Caco-2 (cell line): Measurements from ENCODE around the gene ADGRE1. TPM values are rescaled to one million over a fixed set of nuclear protein-coding genes. Genes with fewer than 3 reads are reported as not detected.

Source experiments
- BruUV-seq: library from RNA; stranded (reverse); fragments of 400-500 nt; replicated peaks from 2 replicates; lab custom pipeline; 2021; lab: Mats Ljungman, UMichigan
- CTCF ChIA-PET: fragments of 300-600 bp; sonication (Branson Sonifier 250); formaldehyde crosslinking; loops from one replicate; lab custom pipeline; 2022; ENCODE audit warnings: antibody characterized with exemption; lab: Charles Lee
- POLR2A ChIA-PET: fragments of 300-600 bp; sonication (Branson Sonifier 250); formaldehyde crosslinking; loops from one replicate; lab custom pipeline; 2022; ENCODE audit warnings: antibody characterized with exemption; lab: Charles Lee
- DNase-seq, 2 experiments: peaks; one replicate each; pipeline versions ENCODE4 v3.0.0 to v3.0.0-alpha.2; 2020 to 2022
- H3K27me3 ChIP-seq: replicated peaks from 2 replicates; pipeline ENCODE4 v1.6.0; 2011; ENCODE audit warnings: low read length; ENCODE audit not compliant: control insufficient read depth, insufficient read depth
- H3K36me3 ChIP-seq: 2 replicates; pipeline ENCODE4 v1.5.1; 2011; ENCODE audit warnings: low read length; ENCODE audit not compliant: control insufficient read depth, insufficient read depth
- H3K4me1 ChIP-seq: fragments of 250-450 bp; sonication (Bioruptor Pico); 2 replicates; pipeline ENCODE4 v1.5.1; 2020; ENCODE audit warnings: mild to moderate bottlenecking
- H3K4me3 ChIP-seq: 2 replicates; pipeline ENCODE4 v1.5.1; 2011; ENCODE audit warnings: low read depth, mild to moderate bottlenecking, control low read depth, low read length
- H3K9me3 ChIP-seq: fragments of 250-450 bp; sonication (Bioruptor Pico); 2 replicates; pipeline ENCODE4 v1.5.1; 2020; ENCODE audit warnings: mild to moderate bottlenecking, moderate library complexity
- H3K27ac Mint-ChIP-seq: one replicate; pipeline ENCODE4 v1.8.0; 2022; ENCODE audit warnings: mixed read lengths; ENCODE audit not compliant: unreplicated experiment
- H3K27me3 Mint-ChIP-seq: one replicate; pipeline ENCODE4 v1.8.0; 2022; ENCODE audit warnings: mixed read lengths; ENCODE audit not compliant: insufficient read depth, unreplicated experiment
- H3K36me3 Mint-ChIP-seq: one replicate; pipeline ENCODE4 v1.8.0; 2022; ENCODE audit warnings: mild to moderate bottlenecking, mixed read lengths; ENCODE audit not compliant: insufficient read depth, unreplicated experiment
- H3K4me1 Mint-ChIP-seq: one replicate; pipeline ENCODE4 v1.8.0; 2022; ENCODE audit warnings: low read depth, mixed read lengths; ENCODE audit not compliant: unreplicated experiment
- H3K4me3 Mint-ChIP-seq: one replicate; pipeline ENCODE4 v1.8.0; 2022; ENCODE audit warnings: mild to moderate bottlenecking, moderate library complexity, mixed read lengths; ENCODE audit not compliant: unreplicated experiment
- H3K9me3 Mint-ChIP-seq: one replicate; pipeline ENCODE4 v1.8.0; 2022; ENCODE audit warnings: mixed read lengths; ENCODE audit not compliant: unreplicated experiment
- intact Hi-C: fragments of 100-400 bp; cut with micrococcal nuclease; formaldehyde crosslinking; loops from one replicate; pipeline ENCODE4 v1.10.0; 2022; ENCODE audit not compliant: unreplicated experiment
- total RNA-seq: library from RNA; stranded (reverse); gene quantifications from 2 replicates; pipeline ENCODE4 v1.2.3, GENCODE V29; 2022
- TF ChIP-seq, protein P1 (sequence below), 2 experiments: fragments of 200-600 bp in 1 of 2; IDR thresholded peaks; 1 replicate in 1 of 2; 2 replicates in 1 of 2; pipeline versions ENCODE4 v1.5.1 to v1.8.0; 2011 to 2022; ENCODE audit warnings: antibody characterized with exemption in 1 of 2, control low read depth in 1 of 2, inconsistent platforms in 1 of 2, low read depth in 1 of 2, low read length in 1 of 2, mild to moderate bottlenecking in 1 of 2, moderate library complexity in 1 of 2; ENCODE audit not compliant: insufficient read depth in 1 of 2, severe bottlenecking in 1 of 2, unreplicated experiment in 1 of 2

Gene ADGRE1
- total RNA-seq, 1 experiment from 2014 or later: not detected

DNA sequence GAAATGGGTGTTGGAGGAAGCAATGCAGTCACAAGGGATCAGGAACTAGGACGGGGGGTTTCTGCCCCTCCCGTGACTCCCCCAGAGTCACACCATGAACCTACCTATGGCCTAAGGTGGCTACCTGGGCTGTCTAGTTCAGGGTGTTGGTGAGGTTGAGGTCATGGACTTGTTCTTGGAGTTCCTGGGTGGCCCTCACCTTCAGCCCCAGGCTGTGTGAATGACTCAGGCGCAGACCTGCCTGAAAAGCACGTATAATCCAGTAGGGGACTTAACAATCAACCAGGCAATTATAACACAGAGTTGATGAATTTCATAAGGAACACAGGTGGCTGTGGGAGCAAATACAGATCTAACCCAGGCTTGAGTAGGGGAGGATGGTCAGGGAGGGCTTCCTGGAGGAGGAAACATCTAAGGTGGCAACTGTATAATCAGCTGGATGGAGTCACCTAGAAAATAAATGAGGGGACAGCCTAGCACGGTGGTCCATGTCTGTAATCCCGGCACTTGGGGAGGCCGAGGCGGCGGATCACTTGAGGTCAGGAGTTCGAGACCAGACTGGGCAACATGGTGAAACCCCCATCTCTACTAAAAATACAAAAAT lies 25.6 kb upstream of the ADGRE1 start:
- TF ChIP-seq, protein P1, sequence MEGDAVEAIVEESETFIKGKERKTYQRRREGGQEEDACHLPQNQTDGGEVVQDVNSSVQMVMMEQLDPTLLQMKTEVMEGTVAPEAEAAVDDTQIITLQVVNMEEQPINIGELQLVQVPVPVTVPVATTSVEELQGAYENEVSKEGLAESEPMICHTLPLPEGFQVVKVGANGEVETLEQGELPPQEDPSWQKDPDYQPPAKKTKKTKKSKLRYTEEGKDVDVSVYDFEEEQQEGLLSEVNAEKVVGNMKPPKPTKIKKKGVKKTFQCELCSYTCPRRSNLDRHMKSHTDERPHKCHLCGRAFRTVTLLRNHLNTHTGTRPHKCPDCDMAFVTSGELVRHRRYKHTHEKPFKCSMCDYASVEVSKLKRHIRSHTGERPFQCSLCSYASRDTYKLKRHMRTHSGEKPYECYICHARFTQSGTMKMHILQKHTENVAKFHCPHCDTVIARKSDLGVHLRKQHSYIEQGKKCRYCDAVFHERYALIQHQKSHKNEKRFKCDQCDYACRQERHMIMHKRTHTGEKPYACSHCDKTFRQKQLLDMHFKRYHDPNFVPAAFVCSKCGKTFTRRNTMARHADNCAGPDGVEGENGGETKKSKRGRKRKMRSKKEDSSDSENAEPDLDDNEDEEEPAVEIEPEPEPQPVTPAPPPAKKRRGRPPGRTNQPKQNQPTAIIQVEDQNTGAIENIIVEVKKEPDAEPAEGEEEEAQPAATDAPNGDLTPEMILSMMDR (IDR thresholded peaks at IDR 0.05; ENCODE audit: insufficient read depth in 1 of 2, low read depth in 1 of 2, low read length in 1 of 2, severe bottlenecking in 1 of 2, unreplicated experiment in 1 of 2): no peak
- intact Hi-C loops: no loop called here
- ChIA-PET CTCF (no interaction called here), POLR2A (no interaction called here)
- no peaks in the 10 kb centered on the region for H3K9me3 ChIP-seq
- no peaks in the 10 kb centered on the region for H3K4me1 ChIP-seq
- H3K36me3 ChIP-seq: no peaks in the 10 kb centered on the region
- peak overlapping the region; percentile 3 for H3K4me3 Mint-ChIP-seq
- no TSS peak for BruUV-seq
- H3K4me3 ChIP-seq: no peak overlapping the region
- peaks cover 3% of the 10 kb centered on the region for H3K27me3 Mint-ChIP-seq
- H3K27ac Mint-ChIP-seq: no peak overlapping the region
- peaks cover 6% of the 10 kb centered on the region for H3K4me1 Mint-ChIP-seq
- no peaks in the 10 kb centered on the region for H3K36me3 Mint-ChIP-seq
- H3K9me3 Mint-ChIP-seq: no peaks in the 10 kb centered on the region
- DNase-seq: no peak
- no peaks in the 10 kb centered on the region for H3K27me3 ChIP-seq

DNA sequence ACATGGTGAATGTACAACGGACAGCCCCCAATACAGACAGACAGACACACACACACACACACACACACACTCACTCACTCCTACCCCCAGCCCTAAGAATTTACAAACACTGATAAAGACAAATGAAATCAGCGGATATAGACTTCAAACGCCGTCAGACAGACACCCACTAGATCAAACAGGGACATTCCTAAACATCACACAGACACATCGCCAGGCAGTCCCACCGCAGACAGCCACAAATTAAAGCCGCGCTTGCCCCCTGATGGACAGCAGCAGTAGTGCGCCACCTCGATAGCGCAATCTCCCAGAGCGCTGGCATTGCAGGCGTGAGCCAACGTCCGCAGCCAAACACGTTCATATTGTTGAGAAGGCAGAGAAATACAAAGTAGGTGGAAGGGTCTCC lies 24.7 kb upstream of the ADGRE1 start:
- no peaks in the 10 kb centered on the region for H3K27me3 ChIP-seq
- H3K27me3 Mint-ChIP-seq: peaks cover 3% of the 10 kb centered on the region
- peak overlapping the region; percentile 65 for H3K4me3 Mint-ChIP-seq
- H3K27ac Mint-ChIP-seq: no peak overlapping the region
- no peaks in the 10 kb centered on the region for H3K36me3 Mint-ChIP-seq
- peak; percentile 85 to 87 for DNase-seq
- no TSS peak for BruUV-seq
- intact Hi-C loops: loop anchor here (1.0 kb wide), 3 partner anchors 95 to 346 kb away; partner anchors contain the start of gene SH2D3A
- H3K4me1 ChIP-seq: no peaks in the 10 kb centered on the region
- H3K9me3 ChIP-seq: no peaks in the 10 kb centered on the region
- H3K36me3 ChIP-seq: no peaks in the 10 kb centered on the region
- TF ChIP-seq, protein P1 (IDR thresholded peaks at IDR 0.05; ENCODE audit: insufficient read depth in 1 of 2, low read depth in 1 of 2, low read length in 1 of 2, severe bottlenecking in 1 of 2, unreplicated experiment in 1 of 2): peak; percentile 82 to 88
- H3K4me1 Mint-ChIP-seq: peaks cover 6% of the 10 kb centered on the region
- CTCF ChIA-PET: interaction anchor here (0.7 to 1.4 kb wide), 2 partner anchors 13 to 124 kb away, joined by 3 to 27 read pairs; partner anchors contain the start of gene GPR108
- POLR2A ChIA-PET: no interaction called here
- no peaks in the 10 kb centered on the region for H3K9me3 Mint-ChIP-seq
- peak overlapping the region; percentile 24 for H3K4me3 ChIP-seq

DNA sequence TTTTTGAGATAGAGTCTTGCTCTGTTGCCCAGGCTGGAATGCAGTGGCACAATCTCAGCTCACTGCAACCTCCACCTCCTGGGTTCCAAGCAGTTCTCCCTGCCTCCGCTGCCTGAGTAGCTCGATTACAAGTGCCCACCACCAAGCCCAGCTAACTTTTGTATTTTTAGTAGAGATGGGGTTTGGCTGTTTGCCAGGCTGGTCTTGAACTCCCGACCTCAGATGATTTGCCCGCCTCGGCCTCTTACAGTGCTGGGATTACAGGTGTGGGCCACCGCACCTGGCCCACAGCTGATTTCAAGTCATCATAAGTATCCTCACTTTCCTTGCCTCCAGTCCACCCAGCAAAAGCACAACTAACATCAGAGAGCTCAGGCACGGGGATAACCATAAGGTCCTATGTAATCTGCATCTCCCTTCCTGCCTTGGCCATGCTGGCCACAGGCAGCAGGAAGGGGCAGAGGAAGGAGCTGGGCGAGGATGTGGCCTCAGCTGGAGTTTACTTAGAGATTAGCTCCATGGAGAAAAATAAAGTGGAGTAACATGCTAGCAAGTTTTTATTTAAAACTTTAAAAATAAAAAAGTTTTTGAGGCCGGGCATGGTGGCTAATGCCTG lies 22.9 kb upstream of the ADGRE1 start:
- Mint-ChIP-seq H3K4me3 (no peak overlapping the region), H3K27me3 (peaks cover 5% of the 10 kb centered on the region), H3K27ac (no peak overlapping the region), H3K9me3 (no peaks in the 10 kb centered on the region), H3K36me3 (no peaks in the 10 kb centered on the region), H3K4me1 (peaks cover 6% of the 10 kb centered on the region)
- POLR2A ChIA-PET: no interaction called here
- no peak for DNase-seq
- TF ChIP-seq, protein P1 (IDR thresholded peaks at IDR 0.05; ENCODE audit: insufficient read depth in 1 of 2, low read depth in 1 of 2, low read length in 1 of 2, severe bottlenecking in 1 of 2, unreplicated experiment in 1 of 2): no peak
- no peak overlapping the region for H3K4me3 ChIP-seq
- no peaks in the 10 kb centered on the region for H3K9me3 ChIP-seq
- intact Hi-C loops: no loop called here
- H3K27me3 ChIP-seq: no peaks in the 10 kb centered on the region
- CTCF ChIA-PET: interaction anchor here (0.9 to 1.4 kb wide), 5 partner anchors 21 to 348 kb away, joined by 3 to 10 read pairs (median 5); no protein-coding TSS in a partner anchor
- no peaks in the 10 kb centered on the region for H3K36me3 ChIP-seq
- H3K4me1 ChIP-seq: no peaks in the 10 kb centered on the region
- BruUV-seq: no TSS peak
